Trophoblast cell (in vitro differentiated cells and primary cell): Measurements from ENCODE around the gene MRPL45.
A peak's percentile ranks its signal among the peaks of the same experiment; 100 is the strongest.
"Not testable (repeated sequence)": the region's sequence is repeated elsewhere in the genome, so short reads cannot be mapped to it uniquely, and the experiment has no call there.

ENCODE experiments used
- DNase-seq, 2 donors: peaks; one replicate each; pipeline ENCODE4 v3.0.0-alpha.2; 2016
- H2AFZ ChIP-seq: 2 replicates; pipeline ENCODE4 v1.6.1; 2013; ENCODE audit warnings: low read length, moderate library complexity, mild to moderate bottlenecking; ENCODE audit not compliant: insufficient read depth, poor library complexity
- H2AK5ac ChIP-seq: 2 replicates; pipeline ENCODE4 v1.6.1; 2013; ENCODE audit warnings: mild to moderate bottlenecking, low read length
- H2BK120ac ChIP-seq: 2 replicates; pipeline ENCODE4 v1.6.1; 2013; ENCODE audit warnings: low read length, mild to moderate bottlenecking, moderate library complexity; ENCODE audit not compliant: insufficient read depth, poor library complexity
- H2BK12ac ChIP-seq: 2 replicates; pipeline ENCODE4 v1.6.1; 2013; ENCODE audit warnings: mild to moderate bottlenecking, low read length, moderate library complexity
- H2BK5ac ChIP-seq: 2 replicates; pipeline ENCODE4 v1.6.1; 2013; ENCODE audit warnings: low read length, low read depth, moderate library complexity, mild to moderate bottlenecking; ENCODE audit not compliant: poor library complexity
- H3K14ac ChIP-seq: 2 replicates; pipeline ENCODE4 v1.6.1; 2013; ENCODE audit warnings: mild to moderate bottlenecking, low read length
- H3K18ac ChIP-seq: 2 replicates; pipeline ENCODE4 v1.6.1; 2013; ENCODE audit warnings: mild to moderate bottlenecking, low read length
- H3K23ac ChIP-seq: 2 replicates; pipeline ENCODE4 v1.6.1; 2013; ENCODE audit warnings: low read length
- H3K27ac ChIP-seq: 2 replicates; pipeline ENCODE4 v1.5.1; 2013; ENCODE audit warnings: low read depth, mild to moderate bottlenecking, inconsistent platforms, low read length, moderate library complexity
- H3K27me3 ChIP-seq: 2 replicates; pipeline ENCODE4 v1.6.1; 2013; ENCODE audit warnings: inconsistent platforms, mild to moderate bottlenecking, low read length, moderate library complexity; ENCODE audit not compliant: insufficient read depth
- H3K36me3 ChIP-seq, 2 experiments: 1 replicate in 1 of 2; 2 replicates in 1 of 2; pipeline ENCODE4 v1.6.1; 2013; ENCODE audit warnings: low read length in 2 of 2, mild to moderate bottlenecking in 2 of 2, moderate library complexity in 1 of 2; ENCODE audit not compliant: insufficient read depth in 2 of 2, control insufficient read depth in 1 of 2
- H3K4ac ChIP-seq: 2 replicates; pipeline ENCODE4 v1.6.1; 2013; ENCODE audit warnings: low read depth, mild to moderate bottlenecking, low read length, moderate library complexity
- H3K4me1 ChIP-seq, 2 experiments: 1 replicate in 1 of 2; 2 replicates in 1 of 2; pipeline ENCODE4 v1.6.1; 2013; ENCODE audit warnings: low read length in 2 of 2, mild to moderate bottlenecking in 2 of 2, moderate library complexity in 1 of 2; ENCODE audit not compliant: insufficient read depth in 2 of 2, control insufficient read depth in 1 of 2
- H3K4me2 ChIP-seq: 2 replicates; pipeline ENCODE4 v1.6.1; 2013; ENCODE audit warnings: inconsistent platforms, mild to moderate bottlenecking, low read length, moderate library complexity
- H3K4me3 ChIP-seq: 2 replicates; pipeline ENCODE4 v1.5.1; 2013; ENCODE audit warnings: mild to moderate bottlenecking, low read depth, low read length, inconsistent platforms
- H3K79me1 ChIP-seq: one replicate; pipeline ENCODE4 v1.6.1; 2013; ENCODE audit warnings: low read length
- H3K79me2 ChIP-seq: 2 replicates; pipeline ENCODE4 v1.6.1; 2013; ENCODE audit warnings: low read length, mild to moderate bottlenecking; ENCODE audit not compliant: control insufficient read depth, insufficient read depth, poor library complexity
- H3K9ac ChIP-seq: 2 replicates; pipeline ENCODE4 v1.6.1; 2013; ENCODE audit warnings: mild to moderate bottlenecking, low read length
- H3K9me3 ChIP-seq: 2 replicates; pipeline ENCODE4 v1.6.1; 2013; ENCODE audit warnings: low read depth, mild to moderate bottlenecking, control low read depth, inconsistent platforms, low read length; ENCODE audit not compliant: insufficient read depth
- H4K12ac ChIP-seq: 2 replicates; pipeline ENCODE4 v1.6.1; 2013; ENCODE audit warnings: low read depth, mild to moderate bottlenecking, low read length, moderate library complexity
- H4K8ac ChIP-seq: 2 replicates; pipeline ENCODE4 v1.6.1; 2013; ENCODE audit warnings: low read depth, mild to moderate bottlenecking, low read length, moderate library complexity
- H4K91ac ChIP-seq: one replicate; pipeline ENCODE4 v1.6.1; 2013; ENCODE audit warnings: low read depth, mild to moderate bottlenecking, low read length, moderate library complexity
- WGBS: extraction: QIAGEN DNeasy Blood & Tissue Kit; methylation state at CpG from one replicate; pipeline ENCODE4 v1.1.7; 2013; ENCODE audit warnings: missing lambda C conversion rate; ENCODE audit not compliant: insufficient read length, insufficient coverage; ENCODE audit errors: extremely low coverage; 5-methylcytosine and 5-hydroxymethylcytosine counted together

MRPL45 gene

GRCh38 chr17:38269552-38269951, 27.4 kb upstream of the MRPL45 start:
- not testable (repeated sequence) for H2BK120ac ChIP-seq, H3K18ac ChIP-seq, H3K27ac ChIP-seq, H3K4me2 ChIP-seq, H3K79me2 ChIP-seq, H3K4ac ChIP-seq, H3K4me1 ChIP-seq, H3K36me3 ChIP-seq, H3K9ac ChIP-seq, H4K8ac ChIP-seq, H3K9me3 ChIP-seq, H3K14ac ChIP-seq, DNase-seq, H2AK5ac ChIP-seq, H4K91ac ChIP-seq, H3K4me3 ChIP-seq, H3K79me1 ChIP-seq, H2AFZ ChIP-seq, H3K23ac ChIP-seq, H2BK12ac ChIP-seq, H4K12ac ChIP-seq, H2BK5ac ChIP-seq, H3K27me3 ChIP-seq

GRCh38 chr17:38285994-38286393, 11.0 kb upstream of the MRPL45 start:
- H3K79me2 ChIP-seq, H3K4ac ChIP-seq, H3K27me3 ChIP-seq, H3K18ac ChIP-seq, H2BK120ac ChIP-seq, H2AFZ ChIP-seq, H3K36me3 ChIP-seq, H3K4me1 ChIP-seq, H2BK5ac ChIP-seq, H3K14ac ChIP-seq, DNase-seq, H2BK12ac ChIP-seq, H4K12ac ChIP-seq, H4K91ac ChIP-seq, H4K8ac ChIP-seq, H3K9me3 ChIP-seq, H3K27ac ChIP-seq, H3K79me1 ChIP-seq, H3K4me2 ChIP-seq, H3K23ac ChIP-seq, H3K4me3 ChIP-seq, H3K9ac ChIP-seq, H2AK5ac ChIP-seq: not testable (repeated sequence)

- H3K36me3 ChIP-seq, H3K79me2 ChIP-seq, H2AFZ ChIP-seq, H3K9ac ChIP-seq, H3K4me1 ChIP-seq, H3K79me1 ChIP-seq, H2BK120ac ChIP-seq, H4K8ac ChIP-seq, H3K23ac ChIP-seq, H2BK5ac ChIP-seq, H3K27me3 ChIP-seq, H3K9me3 ChIP-seq, H3K4me3 ChIP-seq, H4K12ac ChIP-seq, H3K14ac ChIP-seq, H2BK12ac ChIP-seq, H3K4ac ChIP-seq, H2AK5ac ChIP-seq: not testable (repeated sequence)
- peak; percentile 46 to 61 for DNase-seq
- no CpG with 5 or more reads among the region's 11 CpGs for WGBS
- Histone ChIP-seq H3K18ac (peak overlapping the region; percentile 23), H3K4me2 (peak overlapping the region; percentile 25), H3K27ac (peak overlapping the region; percentile 77), H4K91ac (peak overlapping the region; percentile 35)
Observed at GRCh38 chr17:38286501-38287091, 10.4 kb upstream of the MRPL45 start.

GRCh38 chr17:38288217-38288827, 8.6 kb upstream of the MRPL45 start:
- H3K4ac ChIP-seq, H4K91ac ChIP-seq, H3K27ac ChIP-seq, H4K8ac ChIP-seq, H2AK5ac ChIP-seq, H3K27me3 ChIP-seq, H3K9me3 ChIP-seq, H4K12ac ChIP-seq, H2AFZ ChIP-seq, H3K9ac ChIP-seq, H3K4me2 ChIP-seq, H3K36me3 ChIP-seq, H3K23ac ChIP-seq, H3K4me3 ChIP-seq, H3K79me1 ChIP-seq, H2BK12ac ChIP-seq, H3K4me1 ChIP-seq, H2BK120ac ChIP-seq, H3K18ac ChIP-seq, H2BK5ac ChIP-seq, H3K14ac ChIP-seq, H3K79me2 ChIP-seq: not testable (repeated sequence)
- no CpG with 5 or more reads among the region's 12 CpGs for WGBS
- peak in 1 of 2 donors; percentile 52 for DNase-seq
